CD4-positive, alpha-beta T cell treated with Interleukin-1 beta for 1 hour (primary cell): ENCODE results near the gene CLCN4.

Experiments
- DNase-seq, 2 donors: peaks; one replicate each; pipeline ENCODE4 v3.0.0-alpha.2; 2020 to 2022

The CLCN4 gene

GRCh38 chrX:10246846-10247245 is 90.1 kb downstream of the CLCN4 start:
- DNase-seq: no peak

- no peak for DNase-seq
Observed at GRCh38 chrX:10254739-10255138, 98.0 kb downstream of the CLCN4 start.

DNA sequence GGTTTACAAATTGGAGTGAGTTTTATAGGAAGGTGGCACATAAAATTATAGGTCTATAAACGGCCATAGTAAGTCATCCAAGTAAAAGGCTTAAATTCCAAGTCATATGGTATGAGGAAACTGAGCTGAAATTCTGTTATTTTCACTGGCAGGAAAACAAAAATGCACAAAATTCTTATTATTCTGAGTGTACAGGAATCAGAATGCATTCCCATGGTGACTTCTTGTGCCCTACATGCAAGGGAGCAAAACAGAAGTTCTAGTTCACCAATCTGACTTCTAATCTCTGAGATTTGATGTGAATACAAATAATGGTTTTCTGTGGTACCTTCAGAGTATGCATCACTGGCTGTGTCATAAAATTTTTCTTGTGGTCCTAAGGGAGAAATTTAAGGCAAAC is 102.9 kb downstream of the CLCN4 start:
- DNase-seq: no peak

GRCh38 chrX:10265775-10266174 is 109.0 kb downstream of the CLCN4 start:
- DNase-seq: no peak

DNA sequence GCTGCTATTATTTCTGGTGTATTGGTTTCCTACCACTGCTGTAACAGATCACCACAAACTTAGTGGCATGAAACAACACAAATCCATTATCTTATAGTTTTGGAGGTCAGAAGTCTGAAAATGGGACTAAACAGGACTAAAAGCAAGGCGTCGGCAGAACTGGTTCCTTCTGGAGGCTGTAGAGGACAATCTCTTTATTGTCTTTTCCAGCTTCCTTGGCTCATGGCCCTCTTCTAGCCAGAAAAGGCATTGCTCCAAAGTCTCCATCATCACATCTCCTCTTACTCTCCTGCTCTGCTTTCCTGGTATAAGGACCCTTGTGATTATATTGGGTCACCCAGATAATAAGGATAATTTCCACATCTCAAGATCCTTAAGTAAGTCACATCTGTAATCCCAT is 121.9 kb downstream of the CLCN4 start:
- no peak for DNase-seq

GRCh38 chrX:10280071-10280470 is 123.3 kb downstream of the CLCN4 start:
- no peak for DNase-seq

DNA sequence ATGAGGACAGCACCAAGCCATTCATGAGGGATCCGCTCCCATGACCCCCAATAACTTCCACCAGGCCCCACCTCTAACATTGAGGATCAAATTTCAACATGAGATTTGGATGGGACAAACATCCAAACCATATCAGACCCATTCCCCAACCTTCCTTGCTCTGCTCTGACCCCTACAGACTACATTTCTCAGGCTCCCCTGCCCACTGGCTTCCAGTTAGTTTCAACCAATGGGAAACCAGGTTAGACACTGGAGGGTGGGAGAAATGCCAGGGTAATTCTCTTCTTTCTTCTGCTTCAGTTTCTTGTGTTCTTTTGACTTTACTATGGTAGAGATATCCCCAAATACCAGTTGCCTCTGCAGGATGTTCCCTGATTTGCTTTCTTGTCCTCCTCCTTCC is 125.7 kb downstream of the CLCN4 start:
- DNase-seq: no peak

DNA sequence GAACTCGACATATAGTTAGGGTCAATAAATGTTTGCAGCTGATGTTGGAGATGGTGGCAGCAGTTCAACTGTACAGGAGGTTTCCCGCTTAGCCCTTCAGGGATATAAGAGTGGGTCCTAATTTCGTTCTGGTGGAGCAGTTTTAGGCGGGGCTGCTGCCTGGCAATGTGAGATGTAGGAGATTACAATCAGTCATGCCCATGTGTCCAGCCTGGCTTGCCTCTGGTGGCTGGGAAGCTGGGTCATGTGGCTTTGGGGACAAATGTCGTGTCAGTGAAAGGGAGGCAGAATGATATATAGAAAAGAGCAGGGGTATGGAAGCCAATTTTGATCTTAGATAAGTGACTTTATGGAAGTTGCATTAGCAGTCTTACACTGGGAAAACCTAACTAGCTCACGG is 129.4 kb downstream of the CLCN4 start:
- DNase-seq: no peak
